Osteoblast (primary cell): ENCODE data around the gene ATP5F1B. TPM values are rescaled to one million over a fixed set of nuclear protein-coding genes. Genes with fewer than 3 reads are reported as not detected.

Source experiments
- DNase-seq: peaks from one replicate; pipeline ENCODE4 v3.0.0; 2011; ENCODE audit warnings: low spot score, mixed read lengths; ENCODE audit not compliant: insufficient read length; ENCODE audit errors: missing footprints
- H2AFZ ChIP-seq: 2 replicates; pipeline ENCODE4 v1.6.0; 2011; ENCODE audit warnings: mild to moderate bottlenecking, low read length
- H3K27ac ChIP-seq: 2 replicates; pipeline ENCODE4 v1.5.1; 2011; ENCODE audit warnings: mild to moderate bottlenecking, low read depth, low read length, moderate library complexity
- H3K27me3 ChIP-seq: 2 replicates; pipeline ENCODE4 v1.6.0; 2012; ENCODE audit warnings: mild to moderate bottlenecking, control low read depth, inconsistent platforms, low read length, moderate library complexity; ENCODE audit not compliant: insufficient read depth
- H3K36me3 ChIP-seq: 2 replicates; pipeline ENCODE4 v1.5.1; 2011; ENCODE audit warnings: mild to moderate bottlenecking, low read length, control low read depth, moderate library complexity; ENCODE audit not compliant: insufficient read depth
- H3K4me1 ChIP-seq: 2 replicates; pipeline ENCODE4 v1.5.1; 2011; ENCODE audit warnings: mild to moderate bottlenecking, low read length, control low read depth, moderate library complexity; ENCODE audit not compliant: insufficient read depth
- H3K4me2 ChIP-seq: 2 replicates; pipeline ENCODE4 v1.6.0; 2011; ENCODE audit warnings: mild to moderate bottlenecking, low read length; ENCODE audit not compliant: insufficient read depth
- H3K4me3 ChIP-seq: fragments of 200-600 bp; sonication (generic); 3 replicates; pipeline ENCODE4 v1.5.1; 2012; ENCODE audit warnings: mild to moderate bottlenecking, low read length, inconsistent platforms; ENCODE audit not compliant: insufficient read depth
- H3K79me2 ChIP-seq: 2 replicates; pipeline ENCODE4 v1.6.0; 2012; ENCODE audit warnings: mild to moderate bottlenecking, low read length, control low read depth, inconsistent platforms; ENCODE audit not compliant: insufficient read depth
- H3K9me3 ChIP-seq: 2 replicates; pipeline ENCODE4 v1.5.1; 2011; ENCODE audit warnings: low read depth, low read length, control low read depth
- H4K20me1 ChIP-seq: 2 replicates; pipeline ENCODE4 v1.6.0; 2012; ENCODE audit warnings: mild to moderate bottlenecking, low read length, control low read depth; ENCODE audit not compliant: insufficient read depth
- total RNA-seq: library from RNA; depleted of rRNA; stranded (reverse); fragments of >200 nt; gene quantifications from 2 replicates; pipeline ENCODE4 v1.2.3, GENCODE V29; 2012
- TF ChIP-seq, protein P1 (sequence below): IDR thresholded peaks from 2 replicates; pipeline ENCODE4 v1.5.1; 2011; ENCODE audit warnings: mild to moderate bottlenecking, low read depth, low read length, moderate library complexity; ENCODE audit errors: extremely low read depth

The ATP5F1B gene
- 308 TPM in 2 replicates for total RNA-seq

GRCh38 chr12:56645717-56646446 lies at the start of gene ATP5F1B:
TSS of gene ATP5F1B (minus strand) at chr12:56645984. CDS start at chr12:56645963, 21 bp downstream.
- peak within 1 kb of the TSS; percentile 84 for H2AFZ ChIP-seq
- H3K4me2 ChIP-seq = peak within 1 kb of the TSS; percentile 100
- H3K36me3 ChIP-seq = peaks cover 41% of the 10 kb centered on the region
- TF ChIP-seq, protein P1, sequence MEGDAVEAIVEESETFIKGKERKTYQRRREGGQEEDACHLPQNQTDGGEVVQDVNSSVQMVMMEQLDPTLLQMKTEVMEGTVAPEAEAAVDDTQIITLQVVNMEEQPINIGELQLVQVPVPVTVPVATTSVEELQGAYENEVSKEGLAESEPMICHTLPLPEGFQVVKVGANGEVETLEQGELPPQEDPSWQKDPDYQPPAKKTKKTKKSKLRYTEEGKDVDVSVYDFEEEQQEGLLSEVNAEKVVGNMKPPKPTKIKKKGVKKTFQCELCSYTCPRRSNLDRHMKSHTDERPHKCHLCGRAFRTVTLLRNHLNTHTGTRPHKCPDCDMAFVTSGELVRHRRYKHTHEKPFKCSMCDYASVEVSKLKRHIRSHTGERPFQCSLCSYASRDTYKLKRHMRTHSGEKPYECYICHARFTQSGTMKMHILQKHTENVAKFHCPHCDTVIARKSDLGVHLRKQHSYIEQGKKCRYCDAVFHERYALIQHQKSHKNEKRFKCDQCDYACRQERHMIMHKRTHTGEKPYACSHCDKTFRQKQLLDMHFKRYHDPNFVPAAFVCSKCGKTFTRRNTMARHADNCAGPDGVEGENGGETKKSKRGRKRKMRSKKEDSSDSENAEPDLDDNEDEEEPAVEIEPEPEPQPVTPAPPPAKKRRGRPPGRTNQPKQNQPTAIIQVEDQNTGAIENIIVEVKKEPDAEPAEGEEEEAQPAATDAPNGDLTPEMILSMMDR = no peak
- peak within 1 kb of the TSS; percentile 95 for H3K4me3 ChIP-seq
- peaks cover 15% of the 10 kb centered on the region for H3K4me1 ChIP-seq
- H3K79me2 ChIP-seq = peaks cover 43% of the 10 kb centered on the region
- peaks cover 26% of the 10 kb centered on the region for H4K20me1 ChIP-seq
- H3K9me3 ChIP-seq = no peaks in the 10 kb centered on the region
- H3K27me3 ChIP-seq = no peaks in the 10 kb centered on the region
- DNase-seq = peak; percentile 98
- H3K27ac ChIP-seq = peak within 1 kb of the TSS; percentile 90

DNA sequence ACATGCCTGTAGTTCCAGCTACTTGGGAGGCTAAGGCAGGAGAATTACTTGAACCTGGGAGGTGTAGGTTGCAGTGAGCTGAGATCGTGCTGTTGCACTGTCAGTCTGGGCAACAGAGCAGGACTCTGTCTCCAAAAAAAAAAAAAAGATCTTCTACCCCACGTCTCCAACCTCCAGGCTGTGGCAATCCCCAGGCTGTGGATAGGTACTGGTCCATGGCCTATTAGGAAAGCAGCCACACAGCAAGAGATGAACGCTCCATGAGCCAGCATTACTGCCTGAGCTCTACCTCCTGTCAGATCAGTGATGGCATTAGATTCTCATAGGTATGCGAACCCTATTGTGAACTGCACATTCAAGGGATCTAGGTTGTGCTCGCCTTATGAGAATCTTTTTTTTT lies 48.4 kb upstream of the ATP5F1B start:
- H3K4me3 ChIP-seq = no peak overlapping the region
- peaks cover under 1% of the 10 kb centered on the region for H3K79me2 ChIP-seq
- no peak overlapping the region for H3K27ac ChIP-seq
- H3K27me3 ChIP-seq = no peaks in the 10 kb centered on the region
- peak; percentile 13 for DNase-seq
- no peak overlapping the region for H2AFZ ChIP-seq
- H3K4me2 ChIP-seq = no peak overlapping the region
- peaks cover 2% of the 10 kb centered on the region for H3K4me1 ChIP-seq
- H4K20me1 ChIP-seq = no peaks in the 10 kb centered on the region
- no peaks in the 10 kb centered on the region for H3K9me3 ChIP-seq
- TF ChIP-seq, protein P1 = no peak
- H3K36me3 ChIP-seq = no peaks in the 10 kb centered on the region

- Histone ChIP-seq H4K20me1 (peaks cover 26% of the 10 kb centered on the region), H3K4me1 (peaks cover 25% of the 10 kb centered on the region), H3K79me2 (peaks cover 45% of the 10 kb centered on the region), H3K9me3 (no peaks in the 10 kb centered on the region), H3K27ac (peak overlapping the region; percentile 92), H3K36me3 (no peaks in the 10 kb centered on the region), H3K4me2 (peak overlapping the region; percentile 98), H3K4me3 (peak overlapping the region; percentile 84), H3K27me3 (no peaks in the 10 kb centered on the region), H2AFZ (peak overlapping the region; percentile 89)
- no peak for DNase-seq
- TF ChIP-seq, protein P1 = no peak
Observed at GRCh38 chr12:56688846-56689109, 43.0 kb upstream of the ATP5F1B start.

DNA sequence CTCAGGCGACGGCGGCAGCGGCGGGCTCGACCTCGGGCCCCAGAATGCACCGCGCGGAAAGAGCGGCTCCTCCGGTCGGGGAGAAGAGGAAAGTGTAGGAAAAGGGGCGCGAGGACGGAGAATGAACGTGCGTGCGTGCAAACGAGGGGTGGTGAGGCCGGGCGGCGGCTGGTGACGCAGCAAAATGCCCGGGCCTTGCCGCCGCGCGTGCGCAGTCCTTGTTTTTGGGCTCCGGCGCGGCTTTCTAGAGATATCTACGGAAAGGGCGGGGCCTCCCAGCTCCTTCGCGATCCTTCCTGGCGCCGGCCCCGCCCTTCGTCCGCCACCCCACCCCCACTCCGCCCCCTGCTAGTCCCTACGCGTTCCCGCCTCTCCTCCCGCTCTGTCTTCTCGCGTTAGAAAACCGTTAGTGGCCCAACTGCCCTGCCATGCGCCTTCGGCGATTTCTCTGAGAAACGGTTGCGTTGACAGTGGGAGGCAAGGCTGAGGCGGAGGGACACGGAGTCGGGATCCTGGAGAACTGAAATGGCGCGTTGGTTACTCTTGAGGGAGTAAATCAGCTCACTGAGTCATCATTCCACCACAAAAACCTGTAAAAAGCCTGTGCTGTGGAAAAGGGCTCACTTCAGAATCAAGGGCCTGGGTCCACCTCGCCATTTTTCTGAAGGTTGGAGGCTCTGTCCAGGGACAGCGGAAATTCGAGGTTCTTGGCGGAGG lies 42.5 kb upstream of the ATP5F1B start, which contains the start of gene PTGES3:
PTGES3 (minus strand) TSS at position 156 of the 717 bp plus-strand sequence. CDS start 285 bp downstream, outside the sequence.
- H3K79me2 ChIP-seq = peaks cover 49% of the 10 kb centered on the region
- H4K20me1 ChIP-seq = peaks cover 26% of the 10 kb centered on the region
- H3K4me1 ChIP-seq = peaks cover 25% of the 10 kb centered on the region
- no peaks in the 10 kb centered on the region for H3K36me3 ChIP-seq
- peak within 1 kb of the TSS; percentile 89 for H2AFZ ChIP-seq
- H3K9me3 ChIP-seq = no peaks in the 10 kb centered on the region
- TF ChIP-seq, protein P1 = no peak
- H3K27ac ChIP-seq = peak within 1 kb of the TSS; percentile 97
- no peaks in the 10 kb centered on the region for H3K27me3 ChIP-seq
- peak within 1 kb of the TSS; percentile 98 for H3K4me2 ChIP-seq
- H3K4me3 ChIP-seq = peak within 1 kb of the TSS; percentile 84
- peak; percentile 98 for DNase-seq
